ENCODE measurements around the gene GRIK3.

- TF ChIP-seq, protein P1, sequence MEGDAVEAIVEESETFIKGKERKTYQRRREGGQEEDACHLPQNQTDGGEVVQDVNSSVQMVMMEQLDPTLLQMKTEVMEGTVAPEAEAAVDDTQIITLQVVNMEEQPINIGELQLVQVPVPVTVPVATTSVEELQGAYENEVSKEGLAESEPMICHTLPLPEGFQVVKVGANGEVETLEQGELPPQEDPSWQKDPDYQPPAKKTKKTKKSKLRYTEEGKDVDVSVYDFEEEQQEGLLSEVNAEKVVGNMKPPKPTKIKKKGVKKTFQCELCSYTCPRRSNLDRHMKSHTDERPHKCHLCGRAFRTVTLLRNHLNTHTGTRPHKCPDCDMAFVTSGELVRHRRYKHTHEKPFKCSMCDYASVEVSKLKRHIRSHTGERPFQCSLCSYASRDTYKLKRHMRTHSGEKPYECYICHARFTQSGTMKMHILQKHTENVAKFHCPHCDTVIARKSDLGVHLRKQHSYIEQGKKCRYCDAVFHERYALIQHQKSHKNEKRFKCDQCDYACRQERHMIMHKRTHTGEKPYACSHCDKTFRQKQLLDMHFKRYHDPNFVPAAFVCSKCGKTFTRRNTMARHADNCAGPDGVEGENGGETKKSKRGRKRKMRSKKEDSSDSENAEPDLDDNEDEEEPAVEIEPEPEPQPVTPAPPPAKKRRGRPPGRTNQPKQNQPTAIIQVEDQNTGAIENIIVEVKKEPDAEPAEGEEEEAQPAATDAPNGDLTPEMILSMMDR (IDR thresholded peaks at IDR 0.05; ENCODE audit: low read depth, low read length, poor library complexity, severe bottlenecking), result no peak
- no peak for TF ChIP-seq EZH2phosphoT487 (IDR thresholded peaks at IDR 0.05; ENCODE audit: borderline replicate concordance, low read length)
Measured at GRCh38 chr1:37002898-37003297, 31.4 kb downstream of the GRIK3 start.

Measured in DOHH2 (cell line).